Ishikawa (cell line): ENCODE measurements around the gene SLC12A7.

Experiments used
- CEBPB ChIP-seq: IDR thresholded peaks from 2 replicates; pipeline ENCODE4 v1.6.1; 2012
- CREB1 ChIP-seq: IDR thresholded peaks from 2 replicates; pipeline ENCODE4 v1.6.1; 2012; ENCODE audit warnings: low read depth
- EGR1 ChIP-seq: IDR thresholded peaks from 2 replicates; pipeline ENCODE4 v1.6.1; 2012
- EP300 ChIP-seq: IDR thresholded peaks from 2 replicates; pipeline ENCODE4 v1.6.1; 2012; ENCODE audit warnings: borderline replicate concordance
- FOXM1 ChIP-seq: IDR thresholded peaks from 2 replicates; pipeline ENCODE4 v1.6.1; 2012; ENCODE audit warnings: low read depth, borderline replicate concordance
- NFIC ChIP-seq: IDR thresholded peaks from 2 replicates; pipeline ENCODE4 v1.6.1; 2012
- RAD21 ChIP-seq: IDR thresholded peaks from 2 replicates; pipeline ENCODE4 v1.6.1; 2012; ENCODE audit warnings: low read depth
- TAF1 ChIP-seq: IDR thresholded peaks from 2 replicates; pipeline ENCODE4 v1.6.1; 2012; ENCODE audit warnings: low read depth, mild to moderate bottlenecking
- TCF12 ChIP-seq: IDR thresholded peaks from 2 replicates; pipeline ENCODE4 v1.6.1; 2012; ENCODE audit warnings: low read depth
- TEAD4 ChIP-seq: IDR thresholded peaks from 2 replicates; pipeline ENCODE4 v1.6.1; 2012
- YY1 ChIP-seq: IDR thresholded peaks from 2 replicates; pipeline ENCODE4 v1.6.1; 2012; ENCODE audit warnings: low read depth
- ZBTB7A ChIP-seq: IDR thresholded peaks from 2 replicates; pipeline ENCODE4 v1.6.1; 2012; ENCODE audit warnings: low read depth
- TF ChIP-seq, protein P1 (sequence below): IDR thresholded peaks from 2 replicates; pipeline ENCODE4 v1.6.1; 2012; ENCODE audit warnings: low read depth, mild to moderate bottlenecking
- TF ChIP-seq, protein P2 (sequence below): IDR thresholded peaks from 2 replicates; pipeline ENCODE4 v1.6.1; 2012
- TF ChIP-seq, protein P3 (sequence below): IDR thresholded peaks from 2 replicates; pipeline ENCODE4 v1.6.1; 2012

Gene SLC12A7

DNA sequence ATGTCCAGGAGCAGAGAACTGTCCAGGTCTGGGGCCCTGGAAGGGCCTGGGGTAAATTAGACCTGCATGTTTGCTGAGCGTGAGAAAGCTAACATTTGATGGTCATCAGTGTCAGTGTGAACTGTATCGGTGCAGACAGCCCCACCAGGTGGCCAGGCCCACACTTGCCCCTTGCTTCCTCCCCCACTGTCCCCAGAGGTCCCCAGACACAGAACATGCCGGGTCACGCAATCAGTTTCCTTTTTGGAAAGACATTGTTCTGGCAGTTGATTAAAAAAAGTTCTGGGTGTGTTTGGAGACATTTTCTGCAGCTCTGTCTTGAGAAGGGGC, 101.7 kb downstream of the SLC12A7 start:
- TF ChIP-seq YY1 = no peak
- TF ChIP-seq ZBTB7A = no peak
- TF ChIP-seq RAD21 = no peak
- TF ChIP-seq TAF1 = no peak
- TF ChIP-seq CREB1 = no peak
- TF ChIP-seq NFIC = no peak
- TF ChIP-seq, protein P1, sequence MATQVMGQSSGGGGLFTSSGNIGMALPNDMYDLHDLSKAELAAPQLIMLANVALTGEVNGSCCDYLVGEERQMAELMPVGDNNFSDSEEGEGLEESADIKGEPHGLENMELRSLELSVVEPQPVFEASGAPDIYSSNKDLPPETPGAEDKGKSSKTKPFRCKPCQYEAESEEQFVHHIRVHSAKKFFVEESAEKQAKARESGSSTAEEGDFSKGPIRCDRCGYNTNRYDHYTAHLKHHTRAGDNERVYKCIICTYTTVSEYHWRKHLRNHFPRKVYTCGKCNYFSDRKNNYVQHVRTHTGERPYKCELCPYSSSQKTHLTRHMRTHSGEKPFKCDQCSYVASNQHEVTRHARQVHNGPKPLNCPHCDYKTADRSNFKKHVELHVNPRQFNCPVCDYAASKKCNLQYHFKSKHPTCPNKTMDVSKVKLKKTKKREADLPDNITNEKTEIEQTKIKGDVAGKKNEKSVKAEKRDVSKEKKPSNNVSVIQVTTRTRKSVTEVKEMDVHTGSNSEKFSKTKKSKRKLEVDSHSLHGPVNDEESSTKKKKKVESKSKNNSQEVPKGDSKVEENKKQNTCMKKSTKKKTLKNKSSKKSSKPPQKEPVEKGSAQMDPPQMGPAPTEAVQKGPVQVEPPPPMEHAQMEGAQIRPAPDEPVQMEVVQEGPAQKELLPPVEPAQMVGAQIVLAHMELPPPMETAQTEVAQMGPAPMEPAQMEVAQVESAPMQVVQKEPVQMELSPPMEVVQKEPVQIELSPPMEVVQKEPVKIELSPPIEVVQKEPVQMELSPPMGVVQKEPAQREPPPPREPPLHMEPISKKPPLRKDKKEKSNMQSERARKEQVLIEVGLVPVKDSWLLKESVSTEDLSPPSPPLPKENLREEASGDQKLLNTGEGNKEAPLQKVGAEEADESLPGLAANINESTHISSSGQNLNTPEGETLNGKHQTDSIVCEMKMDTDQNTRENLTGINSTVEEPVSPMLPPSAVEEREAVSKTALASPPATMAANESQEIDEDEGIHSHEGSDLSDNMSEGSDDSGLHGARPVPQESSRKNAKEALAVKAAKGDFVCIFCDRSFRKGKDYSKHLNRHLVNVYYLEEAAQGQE = no peak
- no peak for TF ChIP-seq FOXM1
- TF ChIP-seq TCF12 = no peak
- no peak for TF ChIP-seq TEAD4
- no peak for TF ChIP-seq CEBPB
- no peak for TF ChIP-seq EGR1
- no peak for TF ChIP-seq EP300
- TF ChIP-seq, protein P2, sequence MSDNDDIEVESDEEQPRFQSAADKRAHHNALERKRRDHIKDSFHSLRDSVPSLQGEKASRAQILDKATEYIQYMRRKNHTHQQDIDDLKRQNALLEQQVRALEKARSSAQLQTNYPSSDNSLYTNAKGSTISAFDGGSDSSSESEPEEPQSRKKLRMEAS = no peak
- TF ChIP-seq, protein P3, sequence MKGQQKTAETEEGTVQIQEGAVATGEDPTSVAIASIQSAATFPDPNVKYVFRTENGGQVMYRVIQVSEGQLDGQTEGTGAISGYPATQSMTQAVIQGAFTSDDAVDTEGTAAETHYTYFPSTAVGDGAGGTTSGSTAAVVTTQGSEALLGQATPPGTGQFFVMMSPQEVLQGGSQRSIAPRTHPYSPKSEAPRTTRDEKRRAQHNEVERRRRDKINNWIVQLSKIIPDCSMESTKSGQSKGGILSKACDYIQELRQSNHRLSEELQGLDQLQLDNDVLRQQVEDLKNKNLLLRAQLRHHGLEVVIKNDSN = no peak

DNA sequence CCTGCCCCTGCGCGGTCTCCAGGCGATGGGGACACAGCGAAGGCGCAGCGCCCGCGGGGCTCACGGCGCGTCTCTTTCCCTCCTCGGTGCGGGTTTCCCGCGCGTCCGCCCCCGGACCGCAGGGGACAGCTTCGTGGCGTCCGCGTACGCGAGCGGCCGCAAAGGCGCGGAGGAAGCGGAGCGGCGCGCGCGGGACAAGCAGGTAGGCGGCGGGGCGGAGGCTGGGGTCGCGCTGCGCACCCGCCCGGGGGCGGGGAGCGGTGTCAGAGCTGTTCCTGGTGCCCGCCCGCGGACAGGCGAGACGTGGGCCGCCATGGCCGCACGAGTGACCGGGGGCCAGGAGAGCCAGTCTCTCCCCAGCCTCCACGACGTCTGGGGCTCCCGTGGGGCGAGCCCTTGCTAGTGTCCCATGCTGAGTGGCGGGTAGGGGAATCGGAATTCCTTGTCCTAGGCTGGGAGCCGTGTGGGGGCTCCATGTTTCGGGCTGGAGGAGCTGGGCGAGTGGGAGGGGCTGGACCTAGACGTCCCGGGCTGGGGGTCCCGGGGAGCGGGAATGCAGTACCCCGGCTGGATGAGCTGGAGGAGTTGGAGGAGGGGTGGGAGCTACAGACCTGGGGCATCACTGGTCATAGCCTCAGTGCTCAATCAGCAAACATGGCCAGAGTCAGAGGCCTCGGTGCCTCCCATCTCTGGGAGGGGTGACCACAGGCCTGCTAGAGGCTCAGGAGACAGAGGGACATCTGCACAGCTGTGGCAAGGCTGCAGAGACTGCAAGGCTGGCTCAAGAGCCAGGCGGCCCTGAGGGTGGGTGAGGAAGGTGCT, 102.3 kb downstream of the SLC12A7 start:
- TF ChIP-seq, protein P2 = no peak
- TF ChIP-seq CEBPB (no peak), TAF1 (no peak), NFIC (no peak), EGR1 (no peak), CREB1 (no peak), ZBTB7A (no peak), TCF12 (no peak), EP300 (no peak), TEAD4 (no peak), YY1 (no peak), FOXM1 (no peak), RAD21 (no peak)
- TF ChIP-seq, protein P1 = no peak
- TF ChIP-seq, protein P3 = no peak

DNA sequence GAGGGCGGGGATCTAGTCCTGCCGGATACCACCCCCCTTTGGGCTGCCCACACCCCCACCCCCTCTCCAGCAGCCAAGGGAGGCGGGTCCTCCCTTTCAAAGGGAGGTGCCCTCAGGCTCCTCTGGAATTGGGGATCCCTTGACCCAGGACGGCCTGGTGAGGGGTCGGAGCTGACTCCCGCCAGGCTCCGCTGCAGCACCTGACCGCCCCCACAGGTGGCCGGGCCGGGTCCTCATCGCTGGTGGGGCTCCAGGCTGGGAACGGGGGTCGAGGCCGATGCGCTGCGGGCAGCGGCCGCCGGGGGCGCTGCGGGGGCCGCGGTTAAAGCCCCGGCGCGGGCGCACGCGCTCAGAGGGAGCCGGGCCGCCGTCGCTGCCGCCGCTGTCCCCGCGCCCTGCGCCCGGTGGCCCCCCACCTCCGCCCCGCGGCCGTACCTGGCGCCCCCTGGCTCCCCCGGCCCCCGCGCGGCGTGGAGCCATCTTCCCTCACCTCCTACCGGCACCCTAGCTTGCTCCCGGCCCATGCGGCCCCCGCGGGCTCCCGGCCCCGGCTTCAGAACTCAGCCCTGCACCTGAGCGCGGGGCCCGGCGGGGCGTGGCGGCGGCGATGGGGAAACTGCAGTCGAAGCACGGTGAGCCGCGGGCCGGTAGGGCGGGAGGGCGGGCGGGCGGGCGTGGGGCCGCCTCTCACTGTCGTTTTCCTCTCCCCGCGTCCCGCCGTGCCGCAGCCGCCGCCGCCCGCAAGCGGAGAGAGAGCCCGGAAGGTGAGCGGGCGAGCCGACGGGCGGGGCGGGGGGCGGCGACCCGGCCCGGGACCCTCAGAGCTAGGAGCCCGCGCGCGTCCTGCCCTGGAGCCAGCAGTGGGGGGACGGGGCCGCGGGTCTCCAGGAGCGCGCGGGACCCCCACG, 103.2 kb downstream of the SLC12A7 start, which contains the start of gene NKD2:
NKD2 (plus strand) TSS at position 352 of the 908 bp plus-strand sequence; CDS start at position 608, 256 bp downstream.
- no peak for TF ChIP-seq YY1
- no peak for TF ChIP-seq TCF12
- TF ChIP-seq, protein P2 = no peak; the same call in 1 of the 2 replicates
- TF ChIP-seq ZBTB7A = peak; percentile 75
- no peak for TF ChIP-seq NFIC
- TF ChIP-seq TEAD4 = no peak

DNA sequence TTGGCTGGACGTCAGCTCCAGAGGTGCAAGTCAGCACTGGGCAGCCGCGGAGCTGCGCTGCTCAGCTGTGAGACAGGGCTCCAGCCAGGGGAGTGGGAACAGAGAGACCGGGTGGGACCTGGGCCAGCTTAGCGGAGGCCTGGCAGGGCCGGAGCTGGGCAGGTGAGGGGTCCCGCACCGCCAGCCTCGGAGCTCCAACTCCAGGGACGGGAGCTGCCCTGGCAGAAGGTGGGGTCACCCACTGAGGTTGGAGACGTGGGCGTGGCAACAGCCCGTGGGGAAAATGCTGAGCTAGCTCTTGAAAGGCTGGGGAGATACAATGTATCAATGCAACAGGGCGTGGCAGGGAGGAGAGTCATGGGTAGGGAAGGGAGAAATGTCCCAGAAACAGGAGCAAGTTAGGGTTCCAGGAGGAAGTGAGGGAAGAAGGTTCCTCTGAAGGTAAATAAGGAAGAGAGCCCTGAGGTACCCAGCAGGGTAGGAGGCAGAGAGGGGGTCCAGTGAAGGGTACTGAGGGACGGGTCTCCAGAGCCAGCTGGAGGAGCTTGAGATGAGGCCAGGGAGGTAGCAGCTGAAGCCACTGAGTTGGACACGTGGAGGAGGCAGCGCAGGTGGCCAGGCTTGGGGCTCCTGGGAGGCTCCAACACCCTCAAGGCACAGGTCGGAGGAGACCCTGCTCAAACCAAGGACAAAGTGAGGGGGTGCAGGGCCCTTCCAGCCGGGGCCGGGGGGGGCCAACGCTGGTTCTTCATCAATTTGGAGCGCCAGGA, 104.0 kb downstream of the SLC12A7 start:
- TF ChIP-seq, protein P2 = no peak
- TF ChIP-seq YY1 (no peak), NFIC (no peak), CEBPB (no peak), CREB1 (no peak), TAF1 (no peak), TEAD4 (no peak), FOXM1 (no peak), TCF12 (no peak), EP300 (no peak), EGR1 (no peak), ZBTB7A (no peak)
- TF ChIP-seq, protein P3 = no peak
